ENCODE data around the gene EMILIN3. TPM values are rescaled to one million over a fixed set of nuclear protein-coding genes. Genes with fewer than 3 reads are reported as not detected.

Gene EMILIN3
- total and polyA plus RNA-seq, 10 donors = 0.03 to 0.32 (median 0.07) TPM; not detected in 7

DNA sequence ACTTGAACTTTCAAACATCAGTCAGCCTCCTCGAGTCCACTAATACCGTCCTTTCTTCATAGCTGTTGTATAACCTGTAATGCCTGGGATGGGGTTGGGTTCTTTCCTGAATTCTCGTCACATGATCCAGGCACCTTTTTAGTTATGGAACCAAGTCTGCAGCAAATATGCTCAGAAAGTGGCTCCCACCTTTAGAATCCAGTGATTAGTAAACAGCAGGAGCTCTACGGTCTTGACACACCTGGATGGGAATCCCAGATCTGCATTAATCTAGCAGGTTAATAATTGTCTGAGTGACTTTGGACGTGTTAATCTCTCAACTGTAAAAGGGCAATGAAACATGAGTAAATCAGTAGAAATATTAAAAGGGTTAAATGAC, 48.4 kb downstream of the EMILIN3 start:
- peak overlapping the region in 7 of 8 donors; percentile 44 to 93 (median 87) for H3K27ac ChIP-seq
- no peak for DNase-seq
- intact Hi-C loops (cut with DNase I; ENCODE audit: low total_unique reads) = no loop called here
- H3K9me3 ChIP-seq = no peaks in the 10 kb centered on the region
- H3K36me3 ChIP-seq = no peaks in the 10 kb centered on the region
- H3K4me1 ChIP-seq = peaks cover 10 to 25% (median 17%) of the 10 kb centered on the region in 6 donors
- H3K4me3 ChIP-seq = peak overlapping the region in 4 of 8 donors; percentile 86 to 97 (median 90)
- H3K27me3 ChIP-seq (replicated peaks in 1 of 7) = no peaks in the 10 kb centered on the region
- WGBS, 5 donors = 55 to 71% (median 57%) methylated on average over 5 of the region's 5 CpGs
- TF ChIP-seq, protein P1, sequence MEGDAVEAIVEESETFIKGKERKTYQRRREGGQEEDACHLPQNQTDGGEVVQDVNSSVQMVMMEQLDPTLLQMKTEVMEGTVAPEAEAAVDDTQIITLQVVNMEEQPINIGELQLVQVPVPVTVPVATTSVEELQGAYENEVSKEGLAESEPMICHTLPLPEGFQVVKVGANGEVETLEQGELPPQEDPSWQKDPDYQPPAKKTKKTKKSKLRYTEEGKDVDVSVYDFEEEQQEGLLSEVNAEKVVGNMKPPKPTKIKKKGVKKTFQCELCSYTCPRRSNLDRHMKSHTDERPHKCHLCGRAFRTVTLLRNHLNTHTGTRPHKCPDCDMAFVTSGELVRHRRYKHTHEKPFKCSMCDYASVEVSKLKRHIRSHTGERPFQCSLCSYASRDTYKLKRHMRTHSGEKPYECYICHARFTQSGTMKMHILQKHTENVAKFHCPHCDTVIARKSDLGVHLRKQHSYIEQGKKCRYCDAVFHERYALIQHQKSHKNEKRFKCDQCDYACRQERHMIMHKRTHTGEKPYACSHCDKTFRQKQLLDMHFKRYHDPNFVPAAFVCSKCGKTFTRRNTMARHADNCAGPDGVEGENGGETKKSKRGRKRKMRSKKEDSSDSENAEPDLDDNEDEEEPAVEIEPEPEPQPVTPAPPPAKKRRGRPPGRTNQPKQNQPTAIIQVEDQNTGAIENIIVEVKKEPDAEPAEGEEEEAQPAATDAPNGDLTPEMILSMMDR (IDR thresholded peaks at IDR 0.05 in 8 of 11, conservative IDR thresholded peaks at IDR 0.05 in 3 of 11) = no peak
- TF ChIP-seq POLR2AphosphoS5 (IDR thresholded peaks at IDR 0.05) (no peak), POLR2A (IDR thresholded peaks at IDR 0.05) (no peak)

DNA sequence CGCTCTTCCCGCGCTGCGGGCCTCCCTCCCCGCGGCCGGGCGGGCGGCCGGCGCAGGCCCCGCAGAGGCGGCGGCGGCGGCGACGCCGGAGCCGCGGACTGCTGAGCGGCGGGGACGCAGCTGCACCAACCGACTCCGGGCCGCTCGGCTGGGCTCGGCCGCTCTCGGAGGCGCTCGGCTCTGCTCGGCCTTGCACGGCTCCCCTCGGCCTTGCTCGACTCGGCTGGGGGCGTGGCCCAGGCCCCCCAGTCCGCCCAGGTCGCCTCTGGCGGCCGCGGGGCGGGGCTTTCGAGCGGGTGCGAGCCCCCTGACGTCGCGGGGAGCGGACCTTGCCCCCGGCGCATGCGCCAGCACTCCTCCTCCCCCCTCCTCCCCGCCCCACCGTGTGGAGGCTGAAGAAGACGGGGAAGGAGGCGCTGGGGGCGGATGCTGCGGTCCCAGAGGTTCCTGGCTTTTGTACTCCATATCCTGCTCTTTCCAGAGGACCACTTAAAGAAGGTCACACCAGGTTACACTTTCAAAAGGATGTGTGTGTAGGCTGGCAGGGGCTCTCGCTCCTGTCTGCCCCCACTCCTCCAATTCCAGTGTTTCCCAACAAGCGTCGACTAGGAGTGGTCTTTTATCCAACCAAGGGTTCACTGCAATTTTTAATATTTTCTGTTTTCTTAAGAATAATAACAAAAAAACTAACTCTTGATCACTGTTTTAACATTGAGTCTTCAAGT, 48.9 kb downstream of the EMILIN3 start, which contains the start of gene ZHX3:
Gene ZHX3, minus strand, starts transcription at position 186 of the 725 bp plus-strand sequence. CDS start 112,815 bp downstream, outside the sequence.
- Histone ChIP-seq H3K9me3 (no peaks in the 10 kb centered on the region), H3K36me3 (peaks cover 0 to under 1% (median 0%) of the 10 kb centered on the region in 6 donors), H3K4me1 (peaks cover 10 to 25% (median 17%) of the 10 kb centered on the region in 6 donors), H3K4me3 (peak within 1 kb of the TSS; percentile 78 to 97 (median 87)), H3K27ac (peak within 1 kb of the TSS; percentile 58 to 93 (median 86)), H3K27me3 (replicated peaks in 1 of 7) (no peaks in the 10 kb centered on the region)
- peak; percentile 99 for DNase-seq
- intact Hi-C loops (cut with DNase I; ENCODE audit: low total_unique reads) = no loop called here
- WGBS, 5 donors = 0 to 1% (median 0%) methylated on average over 7 to 63 of the region's 64 CpGs
- peak in 1 of 3 donors; percentile 22 for TF ChIP-seq POLR2A (IDR thresholded peaks at IDR 0.05)
- peak; percentile 79 to 91 (median 85) for TF ChIP-seq POLR2AphosphoS5 (IDR thresholded peaks at IDR 0.05)
- TF ChIP-seq, protein P1 (IDR thresholded peaks at IDR 0.05 in 8 of 11, conservative IDR thresholded peaks at IDR 0.05 in 3 of 11) = peak in 1 of 11 experiments; percentile 21

DNA sequence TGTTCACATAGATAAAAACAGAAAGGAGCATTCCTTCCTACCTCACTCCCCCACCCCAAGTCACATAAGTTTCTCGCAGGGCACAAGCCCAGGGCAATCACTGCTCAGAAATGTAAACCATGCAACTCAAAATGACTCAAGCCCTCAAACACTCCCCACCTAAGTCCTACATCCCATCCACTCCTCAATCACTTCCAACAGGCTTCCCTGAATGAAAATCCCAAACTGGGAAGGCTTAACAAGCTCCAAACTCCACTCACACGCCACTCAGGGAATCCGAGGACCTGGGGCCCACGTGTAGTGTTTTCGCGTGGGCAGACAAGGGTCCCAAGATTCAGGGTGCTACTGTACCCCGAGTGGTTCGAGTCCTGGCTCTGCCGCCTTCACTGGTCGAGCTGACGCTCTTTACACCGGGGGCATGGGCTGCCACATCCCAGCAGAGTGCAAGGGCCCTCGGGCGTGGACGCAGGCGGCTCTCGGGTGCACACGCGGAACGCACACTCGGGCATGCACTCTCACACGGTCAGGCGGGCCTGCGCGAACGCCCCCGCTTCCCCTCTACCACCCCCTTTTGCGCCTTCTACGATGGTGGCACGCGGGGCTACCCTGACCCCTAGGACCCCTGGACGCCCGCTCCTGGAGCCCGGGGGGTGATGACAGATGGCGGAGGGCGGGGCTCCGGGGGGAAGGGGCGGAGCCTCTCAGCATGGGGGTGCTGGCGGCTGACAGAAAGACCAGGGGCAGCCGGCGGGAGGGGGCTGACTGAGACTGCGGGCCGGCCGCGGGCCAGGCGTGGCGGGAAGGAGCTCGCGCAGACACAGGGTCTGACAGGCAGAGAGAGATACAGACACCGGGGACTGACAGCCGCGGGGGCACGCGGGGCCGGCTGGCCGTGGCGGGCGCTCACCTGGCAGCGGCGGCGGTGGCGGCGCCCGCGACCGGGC, 49.7 kb downstream of the EMILIN3 start:
- DNase-seq = peak; percentile 94
- H3K27me3 ChIP-seq (replicated peaks in 1 of 7) = no peaks in the 10 kb centered on the region
- H3K36me3 ChIP-seq = peaks cover 0 to 8% (median 0%) of the 10 kb centered on the region in 6 donors
- TF ChIP-seq POLR2AphosphoS5 (IDR thresholded peaks at IDR 0.05) (peak; percentile 1 to 55 (median 11)), POLR2A (IDR thresholded peaks at IDR 0.05) (no peak)
- no peaks in the 10 kb centered on the region for H3K9me3 ChIP-seq
- H3K4me3 ChIP-seq = peak overlapping the region; percentile 78 to 97 (median 87)
- H3K27ac ChIP-seq = peak overlapping the region; percentile 58 to 93 (median 86)
- peaks cover 10 to 25% (median 17%) of the 10 kb centered on the region in 6 donors for H3K4me1 ChIP-seq
- intact Hi-C loops (cut with DNase I; ENCODE audit: low total_unique reads) = no loop called here
- 4 to 11% (median 6%) methylated on average over 25 to 66 of the region's 66 CpGs for WGBS, 5 donors

DNA sequence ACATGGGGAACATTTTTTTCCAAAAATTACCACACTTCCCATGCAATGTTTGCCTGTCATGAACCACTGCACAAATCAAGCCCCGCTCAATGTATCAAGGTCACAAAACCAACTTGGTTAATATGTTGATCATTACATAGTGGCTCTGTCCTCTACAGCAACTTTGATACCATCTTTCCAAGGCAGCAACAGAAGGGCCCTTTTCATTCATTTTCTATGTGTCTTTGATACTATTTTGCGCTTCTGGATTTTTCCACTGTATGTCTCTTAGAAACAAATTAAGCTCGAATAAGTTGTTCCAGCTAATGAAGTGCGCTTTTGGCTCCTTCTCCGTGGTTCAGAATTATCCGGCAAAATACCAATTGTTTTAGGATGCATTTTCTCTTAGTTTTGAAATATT, 50.6 kb downstream of the EMILIN3 start:
- Histone ChIP-seq H3K4me3 (peak overlapping the region in 1 of 8 donors; percentile 97), H3K9me3 (no peaks in the 10 kb centered on the region), H3K36me3 (peaks cover 0 to 8% (median 0%) of the 10 kb centered on the region in 6 donors), H3K27me3 (replicated peaks in 1 of 7) (no peaks in the 10 kb centered on the region), H3K4me1 (peaks cover 10 to 25% (median 17%) of the 10 kb centered on the region in 6 donors), H3K27ac (no peak overlapping the region)
- no peak for TF ChIP-seq POLR2AphosphoS5 (IDR thresholded peaks at IDR 0.05)
- no peak for TF ChIP-seq POLR2A (IDR thresholded peaks at IDR 0.05)
- TF ChIP-seq, protein P1 (IDR thresholded peaks at IDR 0.05 in 8 of 11, conservative IDR thresholded peaks at IDR 0.05 in 3 of 11) = no peak
- intact Hi-C loops (cut with DNase I; ENCODE audit: low total_unique reads) = no loop called here
- WGBS, 5 donors = 92 to 97% (median 94%) methylated on average over 6 of the region's 6 CpGs
- no peak for DNase-seq
